HG03460 (cell line): ENCODE results near the gene IFNA16.
"Not testable (repeated sequence)": the region's sequence is repeated elsewhere in the genome, so short reads cannot be mapped to it uniquely, and the experiment has no call there.

Source experiments
- ATAC-seq: cut with Tn5 transposase; IDR thresholded peaks from one replicate; pipeline ENCODE4 v1.9.1; 2021; ENCODE audit not compliant: unreplicated experiment

IFNA16 gene

DNA sequence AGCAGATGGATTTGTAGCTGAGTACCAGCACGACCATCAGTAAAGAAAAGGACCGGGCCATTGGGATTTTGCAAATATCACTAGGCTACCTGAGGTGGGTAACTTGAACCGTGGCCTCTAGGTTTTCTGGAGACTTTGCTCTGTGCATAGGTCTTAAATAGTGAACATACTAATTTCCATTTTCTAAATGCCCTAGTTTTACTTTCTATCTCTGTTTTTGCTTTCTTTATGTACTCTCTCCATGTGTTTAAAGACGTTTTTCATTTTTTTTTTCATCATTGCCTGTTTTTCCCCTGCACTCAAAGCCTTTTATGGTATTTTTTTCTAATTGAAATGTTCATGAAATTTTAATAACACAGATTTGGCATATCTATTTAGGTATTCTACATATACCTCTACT lies 15.0 kb downstream of the IFNA16 start, which contains the start of gene IFNA7:
Gene IFNA7, minus strand, starts transcription at position 101 of the 400 bp plus-strand sequence. Its CDS starts 40 bp downstream, at position 61.
- ATAC-seq, result not testable (repeated sequence)

DNA sequence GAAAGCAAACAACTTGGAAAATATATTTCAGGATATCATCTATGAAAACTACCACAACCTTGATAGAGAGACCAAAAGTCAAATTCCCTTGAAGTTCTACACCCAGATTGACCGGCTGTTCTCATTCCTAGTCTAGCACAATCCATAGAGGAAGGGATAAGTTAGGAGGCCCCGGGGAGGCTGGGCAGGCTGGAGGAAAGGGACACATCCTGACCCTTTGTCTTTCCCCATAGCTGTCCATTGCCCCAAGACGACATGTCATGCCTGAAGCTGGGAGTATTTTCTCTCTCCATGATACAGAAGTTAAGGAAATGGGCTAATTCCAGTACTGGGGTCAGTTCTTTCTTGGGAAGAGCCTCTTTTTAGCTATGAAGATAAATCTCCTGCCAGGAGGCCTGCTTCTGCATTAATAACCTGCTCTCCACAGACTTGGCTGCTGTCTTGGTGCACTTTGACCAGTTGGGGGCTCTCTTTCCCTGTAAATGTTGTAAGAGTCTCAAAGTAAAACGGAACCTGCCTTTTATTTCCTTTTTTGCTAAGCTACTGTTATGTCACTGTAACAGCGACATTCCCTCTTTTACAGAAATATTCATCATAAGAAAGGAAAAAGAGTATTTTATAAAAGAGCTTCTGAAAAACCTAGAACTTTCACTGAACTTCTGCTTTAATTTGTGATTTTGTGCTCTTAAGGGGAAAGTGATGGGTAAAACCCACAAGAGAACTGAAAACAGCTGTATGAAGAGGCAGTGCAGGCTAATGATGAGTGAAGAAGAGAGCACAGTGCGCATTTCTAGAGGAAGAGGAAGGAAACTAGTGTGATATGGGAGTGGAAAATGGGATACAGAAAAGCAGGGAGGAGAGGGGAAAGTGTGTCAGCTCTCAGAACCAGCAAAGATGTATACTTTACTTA lies 22.0 kb downstream of the IFNA16 start:
- peak; percentile 87 for ATAC-seq

DNA sequence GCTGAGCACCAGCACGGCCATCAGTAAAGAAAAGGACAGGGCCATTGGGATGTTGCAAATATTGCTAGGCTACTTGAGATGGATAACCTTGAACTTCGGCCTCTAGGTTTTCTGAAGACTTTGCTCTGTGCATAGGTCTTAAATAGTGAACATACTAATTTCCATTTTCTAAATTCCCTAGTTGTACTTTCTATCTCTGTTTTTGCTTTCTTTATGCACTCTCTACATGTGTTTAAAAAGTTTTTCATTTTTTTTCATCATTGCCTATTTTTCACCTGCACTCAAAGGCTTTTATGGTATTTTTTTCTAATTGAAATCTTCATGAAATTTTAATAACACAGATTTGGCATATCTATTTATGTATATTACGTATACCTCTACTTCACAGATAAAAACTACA lies 29.6 kb downstream of the IFNA16 start, which contains the start of gene IFNA4:
Gene IFNA4, minus strand, starts transcription at position 101 of the 400 bp plus-strand sequence. Its CDS starts 56 bp downstream, at position 45.
- not testable (repeated sequence) for ATAC-seq

DNA sequence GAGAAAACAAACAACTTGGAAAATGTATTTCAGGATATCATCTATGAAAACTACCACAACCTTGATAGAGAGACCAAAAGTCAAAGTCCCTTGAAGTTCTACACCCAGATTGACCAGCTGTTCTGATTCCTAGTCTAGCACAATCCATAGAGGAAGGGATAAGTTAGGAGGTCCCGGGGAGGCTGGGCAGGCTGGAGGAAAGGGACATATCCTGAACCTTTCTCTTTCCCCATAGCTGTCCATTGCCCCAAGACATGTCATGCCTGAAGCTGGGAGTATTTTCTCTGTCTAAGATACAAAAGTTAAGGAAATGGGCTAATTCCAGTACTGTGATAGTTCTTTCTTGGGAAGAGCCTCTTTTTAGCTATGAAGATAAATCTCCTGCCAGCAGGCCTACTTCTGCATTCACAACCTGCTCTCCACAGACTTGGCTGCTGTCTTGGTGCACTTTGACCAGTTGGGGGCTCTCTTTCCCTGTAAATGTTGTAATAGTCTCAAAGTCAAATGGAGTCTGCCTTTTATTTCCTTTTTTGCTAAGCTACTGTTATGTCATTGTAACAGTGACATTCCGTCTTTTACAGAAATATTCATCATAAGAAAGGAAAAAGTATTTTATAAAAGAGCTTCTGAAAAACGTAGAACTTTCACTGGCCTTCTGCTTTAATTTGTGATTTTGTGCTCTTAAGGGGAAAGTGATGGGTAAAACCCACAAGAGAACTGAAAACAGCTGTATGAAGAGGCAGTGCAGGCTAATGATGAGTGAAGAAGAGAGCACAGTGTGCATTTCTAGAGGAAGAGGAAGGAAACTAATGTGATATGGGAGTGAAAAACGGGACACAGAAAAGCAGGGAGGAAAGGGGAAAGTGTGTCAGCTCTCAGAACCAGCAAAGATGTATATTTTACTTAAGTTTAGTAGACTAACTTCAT lies 34.0 kb downstream of the IFNA16 start:
- peak; percentile 84 for ATAC-seq

DNA sequence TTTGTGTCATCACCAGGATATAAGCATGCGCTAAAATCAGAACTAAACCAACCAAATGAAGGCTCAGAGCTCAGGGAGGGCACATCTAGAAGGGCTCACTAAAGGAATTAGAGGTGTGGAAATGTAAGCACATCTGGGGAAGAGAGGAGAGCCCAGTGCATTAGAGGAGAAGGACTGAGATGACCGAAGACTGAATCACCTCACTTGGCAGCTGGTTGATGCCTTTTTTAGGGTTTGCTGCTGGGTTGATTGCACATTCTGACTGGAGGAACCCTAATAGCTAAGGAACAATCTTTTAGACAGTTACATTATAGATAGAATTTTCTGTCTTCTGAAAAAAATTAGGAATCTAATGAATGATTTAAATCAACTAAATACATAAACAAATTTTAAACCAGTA lies 42.4 kb downstream of the IFNA16 start:
- ATAC-seq, result no peak

DNA sequence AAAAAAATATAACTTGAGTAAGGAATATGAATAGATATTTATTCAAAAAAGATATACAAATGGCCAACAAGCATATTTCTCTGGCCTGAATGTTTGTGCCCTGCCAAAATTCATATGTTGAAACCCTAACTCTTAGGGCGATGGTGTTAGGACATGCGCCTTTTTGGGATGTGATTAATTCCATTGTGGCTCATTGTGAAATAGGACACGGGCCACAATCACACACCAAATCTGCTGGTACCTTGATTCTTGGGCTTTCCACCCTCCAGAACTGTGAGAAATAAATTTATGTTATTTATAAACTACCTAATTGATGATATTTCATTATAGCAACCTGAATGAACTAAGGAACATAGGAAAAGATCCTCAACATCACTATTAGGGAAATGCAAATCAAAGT lies 45.0 kb downstream of the IFNA16 start:
- no peak for ATAC-seq

DNA sequence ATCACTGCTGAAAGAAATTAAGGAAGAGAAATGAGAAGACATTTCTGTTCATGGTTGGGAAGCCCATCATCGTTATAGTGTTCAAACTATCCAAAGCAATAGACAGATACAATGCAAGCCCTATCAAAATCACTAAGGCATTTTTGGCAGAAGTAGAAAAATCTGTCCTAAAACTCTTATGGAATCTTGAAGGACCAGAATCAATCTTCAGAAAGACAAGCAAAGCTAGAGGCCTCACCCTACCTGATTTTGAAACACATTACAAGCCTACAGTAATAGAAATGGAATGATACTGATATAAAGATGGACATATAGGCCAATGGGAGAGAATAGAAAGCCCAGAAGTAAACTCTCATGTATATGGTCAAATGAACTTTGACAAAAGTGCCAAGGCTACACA lies 45.8 kb downstream of the IFNA16 start:
- ATAC-seq, result no peak

DNA sequence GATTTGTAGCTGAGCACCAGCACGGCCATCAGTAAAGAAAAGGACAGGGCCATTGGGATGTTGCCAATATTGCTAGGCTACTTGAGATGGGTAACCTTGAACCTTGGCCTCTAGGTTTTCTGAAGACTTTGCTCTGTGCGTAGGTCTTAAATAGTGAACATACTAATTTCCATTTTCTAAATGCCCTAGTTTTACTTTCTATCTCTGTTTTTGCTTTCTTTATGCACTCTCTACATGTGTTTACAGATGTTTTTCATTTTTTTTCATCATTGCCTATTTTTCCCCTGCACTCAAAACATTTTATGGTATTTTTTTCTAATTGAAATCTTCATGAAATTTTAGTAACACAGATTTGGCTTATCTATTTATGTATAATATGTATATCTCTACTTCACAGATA lies 50.6 kb downstream of the IFNA16 start, which contains the start of gene IFNA21:
Gene IFNA21, minus strand, starts transcription at position 101 of the 400 bp plus-strand sequence. Its CDS starts 48 bp downstream, at position 53.
- ATAC-seq, result not testable (repeated sequence)
